CD14-positive monocyte (primary cell): ENCODE data around the gene EFCAB12. TPM values are rescaled to one million over a fixed set of nuclear protein-coding genes. Genes with fewer than 3 reads are reported as not detected.
"Not testable (repeated sequence)": the region's sequence is repeated elsewhere in the genome, so short reads cannot be mapped to it uniquely, and the experiment has no call there.

Experiments
- DNase-seq, 3 donors: peaks; one replicate each; pipeline ENCODE4 v3.0.0-alpha.2; 2011 to 2022
- H2AFZ ChIP-seq: 2 replicates; pipeline ENCODE4 v1.6.0; 2012; ENCODE audit warnings: mild to moderate bottlenecking, low read depth, low read length, inconsistent platforms; ENCODE audit not compliant: insufficient read depth, poor library complexity, severe bottlenecking
- H3K27ac ChIP-seq, 2 donors: 1 replicate in 1 of 2; 2 replicates in 1 of 2; pipeline ENCODE4 v1.5.1; 2012 to 2013; ENCODE audit warnings: low read length in 2 of 2, control low read depth in 1 of 2, inconsistent platforms in 1 of 2, low read depth in 1 of 2, mild to moderate bottlenecking in 1 of 2
- H3K27me3 ChIP-seq, 2 donors: one replicate each; pipeline versions ENCODE4 v1.6.0 to v1.6.1; 2011 to 2013; ENCODE audit warnings: low read length in 2 of 2; ENCODE audit not compliant: control insufficient read depth in 2 of 2, insufficient read depth in 2 of 2
- H3K36me3 ChIP-seq, 2 donors: replicated peaks in 1 of 2; 1 replicate in 1 of 2; 2 replicates in 1 of 2; pipeline versions ENCODE4 v1.5.1 to v1.6.1; 2012 to 2013; ENCODE audit warnings: low read length in 2 of 2, control low read depth in 1 of 2, inconsistent platforms in 1 of 2, mild to moderate bottlenecking in 1 of 2; ENCODE audit not compliant: insufficient read depth in 2 of 2, control insufficient read depth in 1 of 2
- H3K4me1 ChIP-seq, 2 donors: 1 replicate in 1 of 2; 2 replicates in 1 of 2; pipeline versions ENCODE4 v1.5.1 to v1.6.1; 2012 to 2013; ENCODE audit warnings: low read length in 2 of 2, control low read depth in 1 of 2, inconsistent platforms in 1 of 2, mild to moderate bottlenecking in 1 of 2, moderate library complexity in 1 of 2; ENCODE audit not compliant: insufficient read depth in 2 of 2, control insufficient read depth in 1 of 2
- H3K4me2 ChIP-seq: replicated peaks from 2 replicates; pipeline ENCODE3; 2012; ENCODE audit warnings: low read length, moderate library complexity, mild to moderate bottlenecking; ENCODE audit not compliant: poor library complexity, severe bottlenecking; ENCODE audit errors: extremely low read depth
- H3K4me3 ChIP-seq, 3 experiments: fragments of 200-600 bp in 1 of 3; sonication (generic) in 1 of 3; replicated peaks in 1 of 3; 1 replicate in 2 of 3; 2 replicates in 1 of 3; pipeline ENCODE4 v1.5.1; 2011 to 2013; ENCODE audit warnings: low read length in 3 of 3, mild to moderate bottlenecking in 3 of 3, control low read depth in 2 of 3, low read depth in 2 of 3, inconsistent platforms in 1 of 3, moderate library complexity in 1 of 3
- H3K79me2 ChIP-seq: 2 replicates; pipeline ENCODE4 v1.6.0; 2012; ENCODE audit warnings: mild to moderate bottlenecking, control low read depth, inconsistent platforms, low read length, moderate library complexity; ENCODE audit not compliant: insufficient read depth
- H3K9ac ChIP-seq: 2 replicates; pipeline ENCODE4 v1.6.0; 2017; ENCODE audit warnings: low read length, mild to moderate bottlenecking; ENCODE audit not compliant: insufficient read depth, poor library complexity, severe bottlenecking
- H3K9me3 ChIP-seq, 2 donors: replicated peaks in 1 of 2; 1 replicate in 1 of 2; 2 replicates in 1 of 2; pipeline versions ENCODE4 v1.5.1 to v1.6.1; 2012 to 2013; ENCODE audit warnings: low read length in 2 of 2, control low read depth in 1 of 2; ENCODE audit not compliant: control insufficient read depth in 1 of 2, insufficient read depth in 1 of 2
- H4K20me1 ChIP-seq: 2 replicates; pipeline ENCODE4 v1.6.0; 2012; ENCODE audit warnings: mild to moderate bottlenecking, low read length, control low read depth, moderate library complexity; ENCODE audit not compliant: insufficient read depth
- H3K27ac Mint-ChIP-seq, 7 donors: one replicate each; pipeline ENCODE4 v1.8.0; 2020; ENCODE audit warnings: mild to moderate bottlenecking in 7 of 7, mixed read lengths in 7 of 7, moderate library complexity in 6 of 7, inconsistent platforms in 2 of 7
- H3K27me3 Mint-ChIP-seq, 3 donors: one replicate each; pipeline ENCODE4 v1.8.0; 2021 to 2022; ENCODE audit warnings: low read depth in 3 of 3, mild to moderate bottlenecking in 3 of 3, mixed read lengths in 3 of 3, moderate library complexity in 3 of 3, inconsistent platforms in 1 of 3
- H3K36me3 Mint-ChIP-seq, 2 donors: one replicate each; pipeline ENCODE4 v1.8.0; 2020; ENCODE audit warnings: mixed read lengths in 2 of 2, inconsistent platforms in 1 of 2, mild to moderate bottlenecking in 1 of 2
- H3K4me1 Mint-ChIP-seq: one replicate; pipeline ENCODE4 v1.8.0; 2020; ENCODE audit warnings: mild to moderate bottlenecking, mixed read lengths
- H3K4me3 Mint-ChIP-seq, 2 donors: one replicate each; pipeline ENCODE4 v1.8.0; 2020; ENCODE audit warnings: mild to moderate bottlenecking in 2 of 2, mixed read lengths in 2 of 2, moderate library complexity in 1 of 2
- H3K9me3 Mint-ChIP-seq, 7 donors: one replicate each; pipeline ENCODE4 v1.8.0; 2020 to 2022; ENCODE audit warnings: mixed read lengths in 7 of 7, mild to moderate bottlenecking in 6 of 7, moderate library complexity in 6 of 7, inconsistent platforms in 2 of 7
- WGBS: methylation state at CpG from one replicate; pipeline ENCODE4 v1.1.5; 2013; ENCODE audit warnings: missing lambda C conversion rate; ENCODE audit not compliant: insufficient coverage; 5-methylcytosine and 5-hydroxymethylcytosine counted together
- intact Hi-C, 2 donors: fragments of 100-400 bp; cut with micrococcal nuclease; formaldehyde crosslinking; loops; one replicate each; pipeline versions ENCODE4 v1.15.0 to v1.15.1; 2023
- polyA plus RNA-seq, 3 donors: library from polyadenylated mRNA; depleted of rRNA in 1 of 3; unstranded in 2 of 3; stranded (reverse) in 1 of 3; fragments of 300-500 nt in 2 of 3; fragments of >200 nt in 1 of 3; fragmentation: Illumina TruSeq in 2 of 3; gene quantifications; 1 replicate in 2 of 3; 2 replicates in 1 of 3; pipeline ENCODE4 v1.2.3, GENCODE V29; 2012 to 2021
- TF ChIP-seq, protein P1 (sequence below): fragments of 200-600 bp; IDR thresholded peaks from one replicate; pipeline ENCODE4 v1.8.0; 2022; ENCODE audit warnings: antibody characterized with exemption, mild to moderate bottlenecking

The EFCAB12 gene
- polyA plus RNA-seq, 3 donors: 0.35 TPM; not detected in 2

DNA sequence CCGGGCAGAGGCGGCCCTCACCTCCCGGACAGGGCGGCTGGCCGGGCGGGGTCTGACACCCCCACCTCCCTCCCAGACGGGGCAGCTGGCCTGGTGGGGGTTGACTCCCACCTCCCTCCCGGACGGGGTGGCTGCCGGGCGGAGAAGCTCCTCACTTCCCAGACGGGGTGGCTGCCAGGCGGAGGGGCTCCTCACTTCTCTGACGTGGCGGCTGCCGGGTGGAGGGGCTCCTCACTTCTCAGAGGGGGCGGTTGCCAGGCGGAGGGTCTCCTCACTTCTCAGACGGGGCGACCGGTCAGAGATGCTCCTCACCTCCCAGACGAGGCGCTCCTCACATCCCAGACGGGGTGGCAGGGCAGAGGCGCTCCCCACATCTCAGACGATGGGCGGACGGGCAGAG, 65.1 kb downstream of the EFCAB12 start:
- H3K4me3 Mint-ChIP-seq, H3K79me2 ChIP-seq, H2AFZ ChIP-seq, H3K36me3 Mint-ChIP-seq, H4K20me1 ChIP-seq, H3K27ac Mint-ChIP-seq, H3K9ac ChIP-seq, DNase-seq, H3K36me3 ChIP-seq, H3K27me3 Mint-ChIP-seq, intact Hi-C loops, H3K4me2 ChIP-seq, H3K27ac ChIP-seq, H3K27me3 ChIP-seq, H3K4me3 ChIP-seq: not testable (repeated sequence)
- H3K9me3 Mint-ChIP-seq: peaks cover 9 to 29% (median 23%) of the 10 kb centered on the region in 7 donors
- peaks cover 4 to 20% of the 10 kb centered on the region in 2 donors for H3K9me3 ChIP-seq
- 98% methylated on average over 20 of the region's 28 CpGs for WGBS
- H3K4me1 Mint-ChIP-seq: peaks cover 13% of the 10 kb centered on the region
- peaks cover 8 to 10% of the 10 kb centered on the region in 2 donors for H3K4me1 ChIP-seq

DNA sequence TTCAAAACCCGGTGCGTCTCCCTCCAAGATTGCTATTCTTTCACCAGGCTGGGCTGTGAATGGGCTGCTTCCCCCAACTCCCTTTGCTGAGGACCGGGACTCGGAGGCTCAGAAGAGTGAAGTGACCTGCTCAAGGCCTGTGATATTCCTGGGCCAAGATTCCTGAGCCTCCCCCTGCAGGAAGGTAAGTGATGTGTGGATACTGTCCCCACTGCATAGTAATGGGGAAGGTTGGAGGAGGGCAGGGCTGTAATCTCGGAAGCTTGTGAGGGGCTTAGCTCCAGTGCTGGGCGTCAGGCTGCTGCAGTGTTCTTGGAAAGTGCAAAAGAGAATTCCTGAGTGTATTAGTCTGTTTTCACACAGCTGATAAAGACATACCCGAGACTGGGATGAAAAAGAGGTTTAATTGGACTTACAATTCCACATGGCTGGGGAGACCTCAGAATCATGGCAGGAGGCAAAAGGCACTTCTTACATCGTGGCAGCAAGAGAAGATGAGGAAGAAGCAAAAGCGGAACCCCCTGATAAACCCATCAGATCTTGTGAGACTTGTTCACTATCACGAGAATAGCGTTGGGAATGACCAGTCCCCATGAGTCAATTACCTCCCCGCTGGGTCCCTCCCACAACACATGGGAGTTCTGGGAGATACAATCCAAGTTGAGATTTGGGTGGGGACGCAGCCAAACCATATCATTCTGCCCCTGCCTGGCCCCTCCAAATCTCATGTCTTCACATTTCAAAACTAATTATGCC, 67.6 kb downstream of the EFCAB12 start:
- peaks cover 13% of the 10 kb centered on the region for H3K4me1 Mint-ChIP-seq

More for the DNA sequence above, 67.6 kb downstream of the EFCAB12 start:
- no peaks in the 10 kb centered on the region for H3K27me3 ChIP-seq
- peaks cover 8 to 10% of the 10 kb centered on the region in 2 donors for H3K4me1 ChIP-seq
- no peaks in the 10 kb centered on the region for H3K36me3 ChIP-seq
- TF ChIP-seq, protein P1, sequence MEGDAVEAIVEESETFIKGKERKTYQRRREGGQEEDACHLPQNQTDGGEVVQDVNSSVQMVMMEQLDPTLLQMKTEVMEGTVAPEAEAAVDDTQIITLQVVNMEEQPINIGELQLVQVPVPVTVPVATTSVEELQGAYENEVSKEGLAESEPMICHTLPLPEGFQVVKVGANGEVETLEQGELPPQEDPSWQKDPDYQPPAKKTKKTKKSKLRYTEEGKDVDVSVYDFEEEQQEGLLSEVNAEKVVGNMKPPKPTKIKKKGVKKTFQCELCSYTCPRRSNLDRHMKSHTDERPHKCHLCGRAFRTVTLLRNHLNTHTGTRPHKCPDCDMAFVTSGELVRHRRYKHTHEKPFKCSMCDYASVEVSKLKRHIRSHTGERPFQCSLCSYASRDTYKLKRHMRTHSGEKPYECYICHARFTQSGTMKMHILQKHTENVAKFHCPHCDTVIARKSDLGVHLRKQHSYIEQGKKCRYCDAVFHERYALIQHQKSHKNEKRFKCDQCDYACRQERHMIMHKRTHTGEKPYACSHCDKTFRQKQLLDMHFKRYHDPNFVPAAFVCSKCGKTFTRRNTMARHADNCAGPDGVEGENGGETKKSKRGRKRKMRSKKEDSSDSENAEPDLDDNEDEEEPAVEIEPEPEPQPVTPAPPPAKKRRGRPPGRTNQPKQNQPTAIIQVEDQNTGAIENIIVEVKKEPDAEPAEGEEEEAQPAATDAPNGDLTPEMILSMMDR: no peak
- WGBS: 96% methylated on average over 5 of the region's 13 CpGs
- no peak for DNase-seq
- H3K4me3 ChIP-seq: no peak overlapping the region
- H3K9ac ChIP-seq: no peak overlapping the region
- intact Hi-C loops: no loop called here
- no peaks in the 10 kb centered on the region for H3K36me3 Mint-ChIP-seq
- H3K27ac ChIP-seq: no peak overlapping the region
- peaks cover 9 to 22% (median 19%) of the 10 kb centered on the region in 7 donors for H3K9me3 Mint-ChIP-seq
- no peaks in the 10 kb centered on the region for H3K79me2 ChIP-seq
- H3K9me3 ChIP-seq: peaks cover 4 to 18% of the 10 kb centered on the region in 2 donors
- no peak overlapping the region for H2AFZ ChIP-seq
- H3K27me3 Mint-ChIP-seq: peaks cover 0 to 3% (median 2%) of the 10 kb centered on the region in 3 donors
- H4K20me1 ChIP-seq: no peaks in the 10 kb centered on the region
- H3K4me2 ChIP-seq: no peak overlapping the region
- H3K4me3 Mint-ChIP-seq: no peak overlapping the region
- peak overlapping the region in 2 of 7 donors; percentile 27 to 78 for H3K27ac Mint-ChIP-seq
